CD4-positive, alpha-beta T cell treated with Interleukin-6 at 100 ng/mL for 8 hours (primary cell): ENCODE measurements around the gene SLC44A5.
"Not testable (repeated sequence)": the region's sequence is repeated elsewhere in the genome, so short reads cannot be mapped to it uniquely, and the experiment has no call there.

ENCODE experiments used
- DNase-seq: peaks from one replicate; pipeline ENCODE4 v3.0.0-alpha.2; 2020; ENCODE audit warnings: mixed read lengths, low spot score

The SLC44A5 gene

GRCh38 chr1:75366595-75366994 is 244.3 kb downstream of the SLC44A5 start:
- DNase-seq: no peak

GRCh38 chr1:75361260-75361659 is 249.7 kb downstream of the SLC44A5 start:
- DNase-seq: no peak

GRCh38 chr1:75354267-75354666 is 256.6 kb downstream of the SLC44A5 start:
- DNase-seq: not testable (repeated sequence)

- no peak for DNase-seq
Measured at GRCh38 chr1:75353051-75353450, 257.9 kb downstream of the SLC44A5 start.

GRCh38 chr1:75345538-75346292 is 265.2 kb downstream of the SLC44A5 start:
- no peak for DNase-seq

GRCh38 chr1:75342786-75343185 is 268.1 kb downstream of the SLC44A5 start:
- no peak for DNase-seq

GRCh38 chr1:75341537-75341936 is 269.4 kb downstream of the SLC44A5 start:
- DNase-seq: no peak

- no peak for DNase-seq
Measured at GRCh38 chr1:75338616-75339483, 272.1 kb downstream of the SLC44A5 start.

GRCh38 chr1:75334876-75335389 is 276.0 kb downstream of the SLC44A5 start:
- no peak for DNase-seq

GRCh38 chr1:75330624-75331023 is 280.3 kb downstream of the SLC44A5 start:
- DNase-seq: no peak

- no peak for DNase-seq
Measured at GRCh38 chr1:75328691-75329090, 282.2 kb downstream of the SLC44A5 start.

GRCh38 chr1:75327395-75327794 is 283.5 kb downstream of the SLC44A5 start:
- no peak for DNase-seq

- no peak for DNase-seq
Measured at GRCh38 chr1:75317976-75318375, 292.9 kb downstream of the SLC44A5 start.

- no peak for DNase-seq
Measured at GRCh38 chr1:75316230-75316629, 294.7 kb downstream of the SLC44A5 start.

- DNase-seq: no peak
Measured at GRCh38 chr1:75312620-75313019, 298.3 kb downstream of the SLC44A5 start.

- no peak for DNase-seq
Measured at GRCh38 chr1:75310067-75310466, 300.8 kb downstream of the SLC44A5 start.

- no peak for DNase-seq
Measured at GRCh38 chr1:75308365-75308764, 302.5 kb downstream of the SLC44A5 start.

- DNase-seq: no peak
Measured at GRCh38 chr1:75305061-75305460, 305.9 kb downstream of the SLC44A5 start.

- no peak for DNase-seq
Measured at GRCh38 chr1:75293270-75293669, 317.6 kb downstream of the SLC44A5 start.

- no peak for DNase-seq
Measured at GRCh38 chr1:75292013-75292412, 318.9 kb downstream of the SLC44A5 start.

GRCh38 chr1:75276385-75276784 is 334.5 kb downstream of the SLC44A5 start:
- no peak for DNase-seq

GRCh38 chr1:75275631-75276030 is 335.3 kb downstream of the SLC44A5 start:
- DNase-seq: no peak

GRCh38 chr1:75274920-75275506 is 335.9 kb downstream of the SLC44A5 start:
- no peak for DNase-seq
